Breast epithelium (tissue), 3 donors: Measurements from ENCODE around the gene CEP44.

Experiments
- CTCF ChIP-seq, 3 donors: fragments of 450-650 bp; IDR thresholded peaks; one replicate each; pipeline ENCODE4 v1.5.1; 2016 to 2017; ENCODE audit warnings: antibody characterized with exemption in 3 of 3, mild to moderate bottlenecking in 3 of 3, moderate library complexity in 3 of 3
- POLR2A ChIP-seq: fragments of 450-650 bp; IDR thresholded peaks from one replicate; pipeline ENCODE4 v1.6.1; 2016; ENCODE audit warnings: antibody characterized with exemption, mild to moderate bottlenecking, moderate library complexity

GRCh38 chr4:174255786-174256185 is 27.9 kb upstream of the CEP44 start:
- TF ChIP-seq CTCF (IDR thresholded peaks at IDR 0.05) (no peak), POLR2A (no peak)
